Endothelial cell of umbilical vein (primary cell): Measurements from ENCODE around the gene BEAN1. TPM values are rescaled to one million over a fixed set of nuclear protein-coding genes. Genes with fewer than 3 reads are reported as not detected.
"Not testable (repeated sequence)": the region's sequence is repeated elsewhere in the genome, so short reads cannot be mapped to it uniquely, and the experiment has no call there.

Experiments
- BruUV-seq: library from RNA; stranded (reverse); fragments of 400-500 nt; replicated peaks from 2 replicates; lab custom pipeline; 2021; lab: Mats Ljungman, UMichigan
- CTCF ChIA-PET: fragments of 300-600, 350-600 bp; sonication (Branson Sonifier 250); formaldehyde crosslinking; loops from one replicate; lab custom pipeline; 2021; ENCODE audit warnings: antibody characterized with exemption, inconsistent platforms; lab: Charles Lee
- POLR2A ChIA-PET: fragments of 300-600, 350-600 bp; sonication (Branson Sonifier 250); formaldehyde crosslinking; loops from one replicate; lab custom pipeline; 2021; ENCODE audit warnings: antibody characterized with exemption, inconsistent platforms; lab: Charles Lee
- DNase-seq: peaks from one replicate; pipeline ENCODE4 v3.0.0-alpha.2; 2011; ENCODE audit warnings: low read depth, low spot score
- FAIRE-seq: peaks from 2 replicates; lab custom pipeline; 2011; peaks lifted over from hg19 to GRCh38; lab: Jason Lieb, UNC
- H2AFZ ChIP-seq: 2 replicates; pipeline ENCODE4 v1.6.0; 2012; ENCODE audit warnings: low read depth, low read length, control low read depth, inconsistent platforms
- H3K27ac ChIP-seq: 2 replicates; pipeline ENCODE4 v1.5.1; 2011; ENCODE audit warnings: low read depth, mild to moderate bottlenecking, control low read depth, low read length, moderate library complexity; ENCODE audit not compliant: insufficient read depth
- H3K27me3 ChIP-seq, 2 experiments: 2 replicates each; pipeline versions ENCODE4 v1.6.0 to v1.6.1; 2011; ENCODE audit warnings: low read length in 2 of 2, mixed read lengths in 1 of 2; ENCODE audit not compliant: control insufficient read depth in 2 of 2, insufficient read depth in 2 of 2
- H3K36me3 ChIP-seq, 2 experiments: 2 replicates in 1 of 2; 3 replicates in 1 of 2; pipeline ENCODE4 v1.5.1; 2011; ENCODE audit warnings: low read length in 2 of 2, mild to moderate bottlenecking in 1 of 2, moderate library complexity in 1 of 2; ENCODE audit not compliant: control insufficient read depth in 2 of 2, insufficient read depth in 2 of 2; ENCODE audit errors: extremely low read depth in 1 of 2
- H3K4me1 ChIP-seq: 3 replicates; pipeline ENCODE4 v1.5.1; 2011; ENCODE audit warnings: mild to moderate bottlenecking, low read length; ENCODE audit not compliant: control insufficient read depth, insufficient read depth; ENCODE audit errors: extremely low read depth
- H3K4me2 ChIP-seq: 2 replicates; pipeline ENCODE4 v1.6.1; 2011; ENCODE audit warnings: low read length, control low read depth, mixed read lengths; ENCODE audit not compliant: insufficient read depth
- H3K4me3 ChIP-seq, 3 experiments: fragments of 200-600 bp in 1 of 3; sonication (generic), shearing (Covaris generic) in 1 of 3; replicated peaks in 1 of 3; 2 replicates each; pipeline ENCODE4 v1.5.1; 2011 to 2016; ENCODE audit warnings: control low read depth in 3 of 3, low read length in 3 of 3, mild to moderate bottlenecking in 2 of 3, inconsistent platforms in 1 of 3, low read depth in 1 of 3, moderate library complexity in 1 of 3; ENCODE audit not compliant: insufficient read depth in 1 of 3
- H3K79me2 ChIP-seq: 2 replicates; pipeline ENCODE4 v1.6.0; 2012; ENCODE audit warnings: low read length, inconsistent platforms; ENCODE audit not compliant: control insufficient read depth, insufficient read depth
- H3K9ac ChIP-seq: replicated peaks from 2 replicates; pipeline ENCODE3; 2011; ENCODE audit warnings: low read length, control low read depth; ENCODE audit not compliant: insufficient read depth; ENCODE audit errors: extremely low read depth
- H3K9me1 ChIP-seq: replicated peaks from 3 replicates; pipeline ENCODE4 v1.6.0; 2011; ENCODE audit warnings: mild to moderate bottlenecking, low read length; ENCODE audit not compliant: control insufficient read depth, insufficient read depth; ENCODE audit errors: extremely low read depth
- H3K9me3 ChIP-seq: replicated peaks from 2 replicates; pipeline ENCODE4 v1.5.1; 2012; ENCODE audit warnings: low read length, inconsistent platforms; ENCODE audit not compliant: control insufficient read depth, insufficient read depth
- H4K20me1 ChIP-seq: replicated peaks from 2 replicates; pipeline ENCODE3; 2011; ENCODE audit warnings: mild to moderate bottlenecking, low read length; ENCODE audit not compliant: control insufficient read depth, insufficient read depth; ENCODE audit errors: extremely low read depth
- CTCF ChIP-seq, 2 donors: IDR thresholded peaks; 1 replicate in 1 of 2; 2 replicates in 1 of 2; pipeline ENCODE4 v1.5.1; 2011; ENCODE audit warnings: low read length in 2 of 2, mild to moderate bottlenecking in 2 of 2, moderate library complexity in 2 of 2, control low read depth in 1 of 2, inconsistent platforms in 1 of 2, low read depth in 1 of 2; ENCODE audit not compliant: insufficient read depth in 1 of 2; ENCODE audit errors: extremely low read depth in 1 of 2
- EZH2 ChIP-seq: IDR thresholded peaks from 2 replicates; pipeline ENCODE4 v1.6.1; 2012; ENCODE audit warnings: borderline replicate concordance, low read depth, mild to moderate bottlenecking, moderate library complexity, low read length, inconsistent platforms; ENCODE audit not compliant: severe bottlenecking
- FOS ChIP-seq: IDR thresholded peaks from 2 replicates; pipeline ENCODE4 v1.6.1; 2011; ENCODE audit warnings: mild to moderate bottlenecking, low read length, moderate library complexity, borderline replicate concordance; ENCODE audit not compliant: insufficient read depth
- GATA2 ChIP-seq: IDR thresholded peaks from 2 replicates; pipeline ENCODE4 v1.7.0; 2011; ENCODE audit warnings: low read depth, mild to moderate bottlenecking, moderate library complexity, mixed read lengths, low read length; ENCODE audit not compliant: insufficient read length, insufficient read depth
- JUN ChIP-seq: IDR thresholded peaks from 2 replicates; pipeline ENCODE4 v1.6.1; 2011; ENCODE audit warnings: borderline replicate concordance, low read depth; ENCODE audit not compliant: insufficient read length, insufficient read depth
- MAX ChIP-seq: IDR thresholded peaks from 2 replicates; pipeline ENCODE4 v1.6.1; 2011; ENCODE audit not compliant: insufficient read depth, insufficient read length
- MYC ChIP-seq: IDR thresholded peaks from one replicate; pipeline ENCODE4 v1.6.1; 2011; ENCODE audit warnings: mild to moderate bottlenecking, low read depth, low read length
- POLR2A ChIP-seq: IDR thresholded peaks from 2 replicates; pipeline ENCODE4 v1.6.1; 2012; ENCODE audit warnings: low read depth, mild to moderate bottlenecking, control low read depth, low read length
- POLR2AphosphoS5 ChIP-seq: IDR thresholded peaks from 2 replicates; pipeline ENCODE4 v1.6.1; 2012; ENCODE audit warnings: low read depth, mild to moderate bottlenecking, control low read depth, low read length, moderate library complexity; ENCODE audit not compliant: insufficient read depth
- dilution Hi-C: fragments of 300-500 bp; cut with MboI; formaldehyde crosslinking; loops from one replicate; pipeline ENCODE4 v1.15.0; 2019; ENCODE audit warnings: low sequenced_read_pairs; ENCODE audit not compliant: extremely low pct_ligation_motif_present
- intact Hi-C: fragments of 100-400 bp; cut with micrococcal nuclease; formaldehyde crosslinking; loops from one replicate; pipeline ENCODE4 v1.10.0; 2022
- polyA plus RNA-seq, 4 experiments: library from polyadenylated mRNA; depleted of rRNA in 3 of 4; stranded (reverse) in 3 of 4; unstranded in 1 of 4; fragments of >200 nt; gene quantifications; 2 replicates each; pipeline versions ENCODE4 v1.2.1 to v1.2.3, GENCODE V29; 2011 to 2012; ENCODE audit warnings: missing spikeins in 1 of 4
- total RNA-seq: library from RNA; stranded (reverse); gene quantifications from 2 replicates; pipeline ENCODE4 v1.2.3, GENCODE V29; 2021

BEAN1 gene
- total and polyA plus RNA-seq, 2 donors (not counting 3 experiments of a cell fraction or from before 2014, with no cell fraction given): not detected

- H3K36me3 ChIP-seq: no peaks in the 10 kb centered on the region
- ChIA-PET POLR2A (no interaction called here), CTCF (interaction anchor here (1.1 to 4.1 kb wide), 6 partner anchors 8 to 317 kb away, joined by 3 to 32 read pairs (median 10); partner anchors contain the start of gene NAE1)
- no peaks in the 10 kb centered on the region for H4K20me1 ChIP-seq
- intact Hi-C loops: no loop called here
- no peak for DNase-seq
- H3K79me2 ChIP-seq: no peaks in the 10 kb centered on the region
- dilution Hi-C loops: no loop called here
- H3K9me3 ChIP-seq: no peaks in the 10 kb centered on the region
- no peaks in the 10 kb centered on the region for H3K27me3 ChIP-seq
- no peaks in the 10 kb centered on the region for H3K9me1 ChIP-seq
- peaks cover 66% of the 10 kb centered on the region for H3K4me1 ChIP-seq
- no peak overlapping the region for H3K4me2 ChIP-seq
- no peak overlapping the region for H3K4me3 ChIP-seq
- peak; percentile 46 for FAIRE-seq
- TF ChIP-seq EZH2 (no peak), POLR2AphosphoS5 (no peak), MYC (no peak), GATA2 (no peak), POLR2A (no peak), MAX (no peak), FOS (no peak), CTCF (IDR thresholded peaks at IDR 0.05; ENCODE audit: extremely low read depth in 1 of 2, insufficient read depth in 1 of 2, low read depth in 1 of 2, low read length in 2 of 2) (no peak), JUN (no peak)
- H3K27ac ChIP-seq: peak overlapping the region; percentile 86
- H3K9ac ChIP-seq: peak overlapping the region; percentile 52
- BruUV-seq: no TSS peak
- no peak overlapping the region for H2AFZ ChIP-seq
These were observed 86.1 kb downstream of the BEAN1 start for GRCh38 chr16:66513111-66513723.

GRCh38 chr16:66514391-66514790 is 87.3 kb downstream of the BEAN1 start:
- H3K4me2 ChIP-seq, H3K4me3 ChIP-seq, H4K20me1 ChIP-seq, H3K9ac ChIP-seq, CTCF ChIA-PET, H3K9me1 ChIP-seq, FAIRE-seq, BruUV-seq, H3K27ac ChIP-seq, H2AFZ ChIP-seq, intact Hi-C loops, DNase-seq, H3K79me2 ChIP-seq, H3K9me3 ChIP-seq, POLR2A ChIA-PET, dilution Hi-C loops, H3K36me3 ChIP-seq, H3K27me3 ChIP-seq: not testable (repeated sequence)
- peaks cover 68% of the 10 kb centered on the region for H3K4me1 ChIP-seq
